SK-N-SH (cell line): ENCODE data around the gene MAGEA9. TPM values are rescaled to one million over a fixed set of nuclear protein-coding genes. Genes with fewer than 3 reads are reported as not detected.

Experiments
- CTCF ChIA-PET: fragments of 300-600, 350-600 bp; formaldehyde crosslinking; extraction: SDS; loops from one replicate; lab custom pipeline; 2021; lab: Yijun Ruan, JAX
- POLR2A ChIA-PET: fragments of 350-600 bp; sonication (Branson Sonifier 250); formaldehyde crosslinking; extraction: SDS; loops from one replicate; lab custom pipeline; 2020; ENCODE audit warnings: antibody characterized with exemption, inconsistent platforms; lab: Yijun Ruan, JAX
- DNase-seq: peaks from one replicate; pipeline ENCODE4 v3.0.0; 2012
- H2AFZ ChIP-seq: fragments of 200-600 bp; sonication (generic); 2 replicates; pipeline ENCODE4 v1.8.1; 2016; ENCODE audit warnings: antibody characterized with exemption, mild to moderate bottlenecking, low read depth
- H3F3A ChIP-seq: fragments of 200-600 bp; sonication (generic); replicated peaks from 2 replicates; pipeline ENCODE3; 2016; ENCODE audit warnings: antibody characterized with exemption, mild to moderate bottlenecking; ENCODE audit not compliant: insufficient read depth
- H3K27ac ChIP-seq, 2 experiments: fragments of 200-500 bp in 1 of 2; fragments of 200-600 bp in 1 of 2; sonication (Bioruptor generic) in 1 of 2; sonication (generic), shearing (Covaris generic) in 1 of 2; 2 replicates each; pipeline versions ENCODE4 v1.5.1 to v1.6.1; 2014 to 2016; ENCODE audit warnings: low read depth in 2 of 2, inconsistent platforms in 1 of 2, low read length in 1 of 2, mild to moderate bottlenecking in 1 of 2, mixed read lengths in 1 of 2
- H3K27me3 ChIP-seq: fragments of 200-600 bp; sonication (generic), shearing (Covaris generic); 2 replicates; pipeline ENCODE4 v1.6.1; 2016; ENCODE audit warnings: mixed run types; ENCODE audit not compliant: insufficient read depth
- H3K36me3 ChIP-seq, 2 experiments: fragments of 200-500 bp in 1 of 2; fragments of 200-600 bp in 1 of 2; sonication (Bioruptor generic) in 1 of 2; sonication (generic) in 1 of 2; replicated peaks in 1 of 2; 2 replicates each; pipeline versions ENCODE3 to v1.5.1; 2014 to 2016; ENCODE audit warnings: low read length in 1 of 2, mild to moderate bottlenecking in 1 of 2; ENCODE audit not compliant: insufficient read depth in 2 of 2, control insufficient read depth in 1 of 2
- H3K4me1 ChIP-seq, 2 experiments: fragments of 200-500 bp in 1 of 2; fragments of 200-600 bp in 1 of 2; sonication (Bioruptor generic) in 1 of 2; sonication (generic), shearing (Covaris generic) in 1 of 2; 2 replicates each; pipeline versions ENCODE4 v1.5.1 to v1.6.1; 2014 to 2016; ENCODE audit warnings: low read depth in 1 of 2, low read length in 1 of 2, mixed run types in 1 of 2; ENCODE audit not compliant: insufficient read depth in 2 of 2, control insufficient read depth in 1 of 2
- H3K4me2 ChIP-seq: fragments of 200-600 bp; sonication (generic), shearing (Covaris generic); 2 replicates; pipeline ENCODE4 v1.6.1; 2017; ENCODE audit warnings: mixed run types
- H3K4me3 ChIP-seq, 2 experiments: fragments of 200-500 bp in 1 of 2; fragments of 200-600 bp in 1 of 2; sonication (Bioruptor generic) in 1 of 2; sonication (generic), shearing (Covaris generic) in 1 of 2; 2 replicates each; pipeline versions ENCODE4 v1.5.1 to v1.8.1; 2014 to 2016; ENCODE audit warnings: low read depth in 2 of 2, inconsistent platforms in 1 of 2, low read length in 1 of 2, mild to moderate bottlenecking in 1 of 2, mixed read lengths in 1 of 2, moderate library complexity in 1 of 2
- H3K79me2 ChIP-seq: fragments of 200-600 bp; sonication (generic); 2 replicates; pipeline ENCODE4 v1.8.1; 2017; ENCODE audit warnings: mild to moderate bottlenecking; ENCODE audit not compliant: insufficient read depth
- H3K9ac ChIP-seq: fragments of 200-600 bp; sonication (generic); 2 replicates; pipeline ENCODE4 v1.6.1; 2017; ENCODE audit warnings: mixed run types
- H3K9me2 ChIP-seq: fragments of 200-600 bp; sonication (generic); 2 replicates; pipeline ENCODE4 v1.6.1; 2017; ENCODE audit warnings: mixed run types
- H3K9me3 ChIP-seq: fragments of 200-600 bp; sonication (generic); 2 replicates; pipeline ENCODE4 v1.6.1; 2017; ENCODE audit warnings: mixed run types, mild to moderate bottlenecking, moderate library complexity
- H4K20me1 ChIP-seq: fragments of 200-600 bp; sonication (generic); 2 replicates; pipeline ENCODE4 v1.6.1; 2017; ENCODE audit warnings: mild to moderate bottlenecking, mixed run types; ENCODE audit not compliant: insufficient read depth
- CHD2 ChIP-seq: fragments of 150-350 bp; IDR thresholded peaks from 2 replicates; pipeline ENCODE4 v1.6.1; 2018; ENCODE audit warnings: low read length; ENCODE audit not compliant: partially characterized antibody
- ELF1 ChIP-seq: IDR thresholded peaks from 2 replicates; pipeline ENCODE4 v1.4.0; 2012
- EZH2phosphoT487 ChIP-seq: fragments of 200-600 bp; sonication (generic); IDR thresholded peaks from 2 replicates; pipeline ENCODE4 v1.6.1; 2017; ENCODE audit warnings: low read depth, mixed run types, mild to moderate bottlenecking, antibody characterized with exemption, moderate library complexity, borderline replicate concordance
- FOXJ3 ChIP-seq: sonication (generic); formaldehyde crosslinking; IDR thresholded peaks from 2 replicates; pipeline ENCODE4 v1.5.1; 2020; ENCODE audit warnings: mild to moderate bottlenecking, missing genetic modification reagents
- GABPA ChIP-seq: IDR thresholded peaks from 2 replicates; pipeline ENCODE4 v1.4.0; 2012; ENCODE audit warnings: low read depth, mild to moderate bottlenecking
- IRF3 ChIP-seq: fragments of 150-350 bp; IDR thresholded peaks from 2 replicates; pipeline ENCODE4 v1.6.1; 2016; ENCODE audit warnings: mild to moderate bottlenecking, low read depth, low read length
- MEF2A ChIP-seq: IDR thresholded peaks from 2 replicates; pipeline ENCODE4 v1.4.0; 2012; ENCODE audit warnings: low read depth, borderline replicate concordance
- MXI1 ChIP-seq: IDR thresholded peaks from 2 replicates; pipeline ENCODE4 v1.6.1; 2012; ENCODE audit warnings: mild to moderate bottlenecking, low read depth, low read length, improper control_type of control experiment
- POLR2AphosphoS5 ChIP-seq: IDR thresholded peaks from 2 replicates; pipeline ENCODE4 v1.6.1; 2012; ENCODE audit warnings: low read depth, low read length
- RAD21 ChIP-seq: IDR thresholded peaks from 2 replicates; pipeline ENCODE4 v1.6.1; 2012; ENCODE audit warnings: mild to moderate bottlenecking, low read length
- RCOR1 ChIP-seq: fragments of 150-350 bp; IDR thresholded peaks from 2 replicates; pipeline ENCODE4 v1.6.1; 2017; ENCODE audit warnings: antibody characterized with exemption, low read length
- SIN3A ChIP-seq: IDR thresholded peaks from 2 replicates; pipeline ENCODE4 v1.6.1; 2012; ENCODE audit warnings: low read depth, mild to moderate bottlenecking, low read length, moderate library complexity, borderline replicate concordance
- SMC3 ChIP-seq: IDR thresholded peaks from 2 replicates; pipeline ENCODE4 v1.6.1; 2012; ENCODE audit warnings: low read depth, low read length, improper control_type of control experiment
- TAF1 ChIP-seq: IDR thresholded peaks from 2 replicates; pipeline ENCODE4 v1.6.1; 2012; ENCODE audit warnings: low read depth, mild to moderate bottlenecking, low read length, moderate library complexity, borderline replicate concordance
- TCF12 ChIP-seq: IDR thresholded peaks from 2 replicates; pipeline ENCODE4 v1.4.0; 2012
- TEAD4 ChIP-seq: IDR thresholded peaks from 2 replicates; pipeline ENCODE4 v1.4.0; 2012; ENCODE audit warnings: mild to moderate bottlenecking, borderline replicate concordance; ENCODE audit not compliant: insufficient read depth
- YY1 ChIP-seq: IDR thresholded peaks from 2 replicates; pipeline ENCODE4 v1.4.0; 2012; ENCODE audit warnings: low read depth, mild to moderate bottlenecking
- WGBS: methylation state at CpG from one replicate; pipeline ENCODE4 v1.1.6; 2017; ENCODE audit warnings: low lambda C conversion rate; 5-methylcytosine and 5-hydroxymethylcytosine counted together
- polyA plus RNA-seq, 3 experiments: library from polyadenylated mRNA; depleted of rRNA; stranded (reverse); fragments of >200 nt; gene quantifications; 2 replicates each; pipeline ENCODE4 v1.2.3, GENCODE V29; 2012
- TF ChIP-seq, protein P1 (sequence below): IDR thresholded peaks from 2 replicates; pipeline ENCODE4 v1.4.0; 2012; ENCODE audit warnings: low read depth
- TF ChIP-seq, protein P2 (sequence below): fragments of 200-600 bp; sonication (generic); IDR thresholded peaks from 2 replicates; pipeline ENCODE4 v1.6.1; 2017; ENCODE audit warnings: antibody characterized with exemption, mild to moderate bottlenecking, moderate library complexity
- TF ChIP-seq, protein P3 (sequence below): IDR thresholded peaks from 2 replicates; pipeline ENCODE4 v1.4.0; 2012; ENCODE audit warnings: low read depth, borderline replicate concordance
- TF ChIP-seq, protein P4 (sequence below): IDR thresholded peaks from 2 replicates; pipeline ENCODE4 v1.4.0; 2012; ENCODE audit warnings: low read depth, borderline replicate concordance

MAGEA9 gene
- polyA plus RNA-seq, 1 of the 3 experiments (the other 2 are of a cell fraction), result not detected

DNA sequence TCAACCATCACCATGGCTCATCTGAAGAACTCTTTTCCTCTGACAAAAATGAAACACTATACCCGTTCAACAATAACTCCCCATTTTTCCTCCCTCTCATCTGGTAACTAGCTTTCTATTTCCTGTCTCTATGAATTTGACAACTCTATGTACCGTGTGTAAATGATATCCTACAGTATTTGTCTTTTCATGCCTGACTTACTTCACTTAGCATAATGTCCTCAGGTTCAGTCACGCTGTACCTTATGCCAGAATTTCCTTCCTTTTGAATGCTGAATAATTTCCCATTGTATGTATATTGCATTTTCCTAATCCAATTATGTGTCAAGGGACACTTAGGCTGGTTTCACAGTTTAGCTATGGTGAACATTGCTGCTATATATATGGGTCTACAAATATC lies 18.2 kb downstream of the MAGEA9 start:
- no peak for DNase-seq
- under 1% methylated on average over 3 of the region's 3 CpGs for WGBS
- TF ChIP-seq IRF3 (no peak), RCOR1 (no peak), TEAD4 (no peak), POLR2AphosphoS5 (no peak), SIN3A (no peak)
- TF ChIP-seq, protein P1, sequence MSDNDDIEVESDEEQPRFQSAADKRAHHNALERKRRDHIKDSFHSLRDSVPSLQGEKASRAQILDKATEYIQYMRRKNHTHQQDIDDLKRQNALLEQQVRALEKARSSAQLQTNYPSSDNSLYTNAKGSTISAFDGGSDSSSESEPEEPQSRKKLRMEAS, result no peak
- TF ChIP-seq, protein P2, sequence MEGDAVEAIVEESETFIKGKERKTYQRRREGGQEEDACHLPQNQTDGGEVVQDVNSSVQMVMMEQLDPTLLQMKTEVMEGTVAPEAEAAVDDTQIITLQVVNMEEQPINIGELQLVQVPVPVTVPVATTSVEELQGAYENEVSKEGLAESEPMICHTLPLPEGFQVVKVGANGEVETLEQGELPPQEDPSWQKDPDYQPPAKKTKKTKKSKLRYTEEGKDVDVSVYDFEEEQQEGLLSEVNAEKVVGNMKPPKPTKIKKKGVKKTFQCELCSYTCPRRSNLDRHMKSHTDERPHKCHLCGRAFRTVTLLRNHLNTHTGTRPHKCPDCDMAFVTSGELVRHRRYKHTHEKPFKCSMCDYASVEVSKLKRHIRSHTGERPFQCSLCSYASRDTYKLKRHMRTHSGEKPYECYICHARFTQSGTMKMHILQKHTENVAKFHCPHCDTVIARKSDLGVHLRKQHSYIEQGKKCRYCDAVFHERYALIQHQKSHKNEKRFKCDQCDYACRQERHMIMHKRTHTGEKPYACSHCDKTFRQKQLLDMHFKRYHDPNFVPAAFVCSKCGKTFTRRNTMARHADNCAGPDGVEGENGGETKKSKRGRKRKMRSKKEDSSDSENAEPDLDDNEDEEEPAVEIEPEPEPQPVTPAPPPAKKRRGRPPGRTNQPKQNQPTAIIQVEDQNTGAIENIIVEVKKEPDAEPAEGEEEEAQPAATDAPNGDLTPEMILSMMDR, result no peak

DNA sequence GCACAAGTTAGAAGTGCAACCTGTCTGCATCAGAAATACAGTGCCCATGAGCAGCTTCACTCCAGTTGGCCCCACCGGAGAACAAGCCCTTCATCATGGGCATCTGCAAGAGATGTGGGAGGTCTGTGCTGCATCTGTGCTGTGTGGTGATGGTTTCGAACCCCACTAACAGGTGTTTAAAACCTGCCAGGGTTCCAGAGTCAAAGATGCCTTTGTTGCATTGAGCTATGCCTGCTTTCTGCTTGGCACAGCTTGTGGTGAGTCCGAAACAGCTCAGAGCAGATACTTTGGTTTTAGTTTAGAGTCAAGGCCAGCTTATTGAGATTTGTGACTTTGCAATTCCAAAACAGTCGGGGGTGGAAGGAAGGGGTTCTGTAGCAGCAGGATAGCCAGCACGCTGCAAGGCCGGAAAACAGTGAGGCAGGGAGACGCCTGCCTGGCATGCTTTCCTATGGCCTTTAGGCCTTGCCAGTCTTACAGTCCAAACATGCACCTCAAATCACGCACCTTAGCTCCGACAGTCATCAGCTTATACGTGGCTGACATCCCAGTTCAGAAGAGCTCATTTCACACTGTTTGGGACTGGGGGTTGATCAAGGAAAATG lies 21.8 kb downstream of the MAGEA9 start:
- POLR2A ChIA-PET, result no interaction called here
- H4K20me1 ChIP-seq, result no peaks in the 10 kb centered on the region
- no peak overlapping the region for H2AFZ ChIP-seq
- no peak for TF ChIP-seq MEF2A
- TF ChIP-seq, protein P3, sequence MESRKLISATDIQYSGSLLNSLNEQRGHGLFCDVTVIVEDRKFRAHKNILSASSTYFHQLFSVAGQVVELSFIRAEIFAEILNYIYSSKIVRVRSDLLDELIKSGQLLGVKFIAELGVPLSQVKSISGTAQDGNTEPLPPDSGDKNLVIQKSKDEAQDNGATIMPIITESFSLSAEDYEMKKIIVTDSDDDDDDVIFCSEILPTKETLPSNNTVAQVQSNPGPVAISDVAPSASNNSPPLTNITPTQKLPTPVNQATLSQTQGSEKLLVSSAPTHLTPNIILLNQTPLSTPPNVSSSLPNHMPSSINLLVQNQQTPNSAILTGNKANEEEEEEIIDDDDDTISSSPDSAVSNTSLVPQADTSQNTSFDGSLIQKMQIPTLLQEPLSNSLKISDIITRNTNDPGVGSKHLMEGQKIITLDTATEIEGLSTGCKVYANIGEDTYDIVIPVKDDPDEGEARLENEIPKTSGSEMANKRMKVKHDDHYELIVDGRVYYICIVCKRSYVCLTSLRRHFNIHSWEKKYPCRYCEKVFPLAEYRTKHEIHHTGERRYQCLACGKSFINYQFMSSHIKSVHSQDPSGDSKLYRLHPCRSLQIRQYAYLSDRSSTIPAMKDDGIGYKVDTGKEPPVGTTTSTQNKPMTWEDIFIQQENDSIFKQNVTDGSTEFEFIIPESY, result no peak
- TF ChIP-seq, protein P4, sequence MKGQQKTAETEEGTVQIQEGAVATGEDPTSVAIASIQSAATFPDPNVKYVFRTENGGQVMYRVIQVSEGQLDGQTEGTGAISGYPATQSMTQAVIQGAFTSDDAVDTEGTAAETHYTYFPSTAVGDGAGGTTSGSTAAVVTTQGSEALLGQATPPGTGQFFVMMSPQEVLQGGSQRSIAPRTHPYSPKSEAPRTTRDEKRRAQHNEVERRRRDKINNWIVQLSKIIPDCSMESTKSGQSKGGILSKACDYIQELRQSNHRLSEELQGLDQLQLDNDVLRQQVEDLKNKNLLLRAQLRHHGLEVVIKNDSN, result no peak
- TF ChIP-seq TAF1, result no peak
- no peak for TF ChIP-seq FOXJ3 (CRISPR knock-in tag)
- no peak for TF ChIP-seq TEAD4
- TF ChIP-seq SMC3, result no peak
- TF ChIP-seq CHD2, result no peak
- TF ChIP-seq TCF12, result no peak
- no peak for TF ChIP-seq RAD21
- TF ChIP-seq GABPA, result no peak
- TF ChIP-seq ELF1, result no peak
- TF ChIP-seq RCOR1, result no peak
- no peak for TF ChIP-seq EZH2phosphoT487
- no peak for TF ChIP-seq YY1
- TF ChIP-seq, protein P1, result no peak
- TF ChIP-seq POLR2AphosphoS5, result no peak
- no peak for TF ChIP-seq MXI1

More for the DNA sequence above, 18.2 kb downstream of the MAGEA9 start:
- Histone ChIP-seq H3K4me3 (no peak overlapping the region), H3K9ac (no peak overlapping the region), H3K27ac (no peak overlapping the region), H3K36me3 (no peaks in the 10 kb centered on the region), H2AFZ (no peak overlapping the region), H3F3A (no peaks in the 10 kb centered on the region), H3K4me1 (no peaks in the 10 kb centered on the region), H3K9me2 (no peaks in the 10 kb centered on the region), H3K79me2 (no peaks in the 10 kb centered on the region), H3K4me2 (no peak overlapping the region), H3K27me3 (peaks cover 22% of the 10 kb centered on the region; the same call in 1 of the 2 replicates), H4K20me1 (no peaks in the 10 kb centered on the region), H3K9me3 (no peaks in the 10 kb centered on the region)
- ChIA-PET CTCF (no interaction called here), POLR2A (no interaction called here)

More for the DNA sequence above, 21.8 kb downstream of the MAGEA9 start:
- Histone ChIP-seq H3K4me2 (no peak overlapping the region), H3K9ac (no peak overlapping the region), H3K4me3 (no peak overlapping the region), H3K27me3 (peaks cover 31% of the 10 kb centered on the region; the same call in 1 of the 2 replicates), H3K79me2 (no peaks in the 10 kb centered on the region), H3K36me3 (no peaks in the 10 kb centered on the region), H3K9me3 (no peaks in the 10 kb centered on the region), H3K27ac (no peak overlapping the region), H3F3A (no peaks in the 10 kb centered on the region), H3K9me2 (no peaks in the 10 kb centered on the region), H3K4me1 (no peaks in the 10 kb centered on the region)
- DNase-seq, result no peak
- CTCF ChIA-PET, result no interaction called here
- WGBS, result 26% methylated on average over 9 of the region's 10 CpGs
